ENCODE results near the gene INPPL1. TPM values are rescaled to one million over a fixed set of nuclear protein-coding genes. Genes with fewer than 3 reads are reported as not detected.
A peak's percentile ranks its signal among the peaks of the same experiment; 100 is the strongest.

Gene INPPL1
- total and polyA plus RNA-seq, 2 of the 13 experiments (the other 11 are each of a cell fraction or from before 2014, with no cell fraction given): 29.1 to 66.9 TPM

GRCh38 chr11:72223615-72224563, 678 bp upstream of the INPPL1 start (continued):
- TF ChIP-seq RERE (CRISPR knock-in tag; IDR thresholded peaks at IDR 0.05; ENCODE audit: low read depth): no peak
- no peak for TF ChIP-seq NAIF1 (CRISPR knock-in tag; IDR thresholded peaks at IDR 0.05; ENCODE audit: borderline replicate concordance)
- no peak for TF ChIP-seq HDAC2 (CRISPR knock-in tag; IDR thresholded peaks at IDR 0.05)
- 0 out of 3 replicates have a peak, but pooled peaks have one; percentile 1 for TF ChIP-seq MXI1 (IDR thresholded peaks at IDR 0.05; ENCODE audit: borderline replicate concordance, low read depth, low read length)
- no peak for TF ChIP-seq NFRKB (IDR thresholded peaks at IDR 0.05)
- no peak for TF ChIP-seq ZNF180 (CRISPR knock-in tag; IDR thresholded peaks at IDR 0.05; ENCODE audit: borderline replicate concordance, low read depth)
- TF ChIP-seq ZFX (CRISPR knock-in tag; IDR thresholded peaks at IDR 0.05; ENCODE audit: low read depth): no peak
- no peak for TF ChIP-seq ETV5 (CRISPR knock-in tag; IDR thresholded peaks at IDR 0.05; ENCODE audit: borderline replicate concordance)
- no peak for TF ChIP-seq FOXM1 (CRISPR knock-in tag; IDR thresholded peaks at IDR 0.05)
- 0 out of 2 replicates have a peak, but pooled peaks have one; percentile 14 for TF ChIP-seq MEIS2 (CRISPR knock-in tag; IDR thresholded peaks at IDR 0.05)
- no peak for TF ChIP-seq ZC3H13 (CRISPR knock-in tag; IDR thresholded peaks at IDR 0.05)
- no peak for TF ChIP-seq HOMEZ (CRISPR knock-in tag; IDR thresholded peaks at IDR 0.05; ENCODE audit: low read depth)
- TF ChIP-seq IKZF5 (CRISPR knock-in tag; IDR thresholded peaks at IDR 0.05): no peak
- TF ChIP-seq FOXO1 (CRISPR knock-in tag; IDR thresholded peaks at IDR 0.05): no peak
- no peak for TF ChIP-seq LCORL (IDR thresholded peaks at IDR 0.05)
- TF ChIP-seq LCORL (CRISPR knock-in tag; IDR thresholded peaks at IDR 0.05): 0 out of 2 replicates have a peak, but pooled peaks have one; percentile 34
- no peak for TF ChIP-seq ZNF605 (CRISPR knock-in tag; IDR thresholded peaks at IDR 0.05)
- no peak for TF ChIP-seq RNF219 (CRISPR knock-in tag; IDR thresholded peaks at IDR 0.05)
- no peak for TF ChIP-seq DPF2 (CRISPR knock-in tag; IDR thresholded peaks at IDR 0.05; ENCODE audit: borderline replicate concordance, low read depth)
